Measurements from ENCODE around the gene MEPCE. TPM values are rescaled to one million over a fixed set of nuclear protein-coding genes. Genes with fewer than 3 reads are reported as not detected.
A peak's percentile ranks its signal among the peaks of the same experiment; 100 is the strongest.

Gene MEPCE
- total and polyA plus RNA-seq, 9 of the 15 experiments (the other 6 are each of a cell fraction or from before 2014, with no cell fraction given), result 10.9 to 76.3 (median 44.1) TPM

- TF ChIP-seq DNMT1 (IDR thresholded peaks at IDR 0.05) (no peak), USF2 (CRISPR knock-in tag; IDR thresholded peaks at IDR 0.05) (no peak), ZBTB34 (CRISPR knock-in tag; IDR thresholded peaks at IDR 0.05) (no peak), YBX1 (IDR thresholded peaks at IDR 0.05) (no peak), OTX1 (CRISPR knock-in tag; IDR thresholded peaks at IDR 0.05) (0 out of 2 replicates have a peak, but pooled peaks have one; percentile 29), KLF6 (CRISPR knock-in tag; IDR thresholded peaks at IDR 0.05; ENCODE audit: borderline replicate concordance) (no peak), ZNF592 (IDR thresholded peaks at IDR 0.05) (peak; percentile 84), TAF9B (IDR thresholded peaks at IDR 0.05; ENCODE audit: partially characterized antibody) (no peak), RUNX1 (IDR thresholded peaks at IDR 0.05; ENCODE audit: low read depth) (no peak), ZNF740 (CRISPR knock-in tag; IDR thresholded peaks at IDR 0.05) (no peak), ZNF740 (tag; IDR thresholded peaks at IDR 0.05) (no peak), TAF15 (IDR thresholded peaks at IDR 0.05; ENCODE audit: low read depth, low read length) (0 out of 2 replicates have a peak, but pooled peaks have one; percentile 36), ZNF197 (CRISPR knock-in tag; IDR thresholded peaks at IDR 0.05; ENCODE audit: low read depth) (no peak), MAZ (CRISPR knock-in tag; conservative IDR thresholded peaks at IDR 0.05 in 1 of 2, IDR thresholded peaks at IDR 0.05 in 1 of 2) (no peak; a peak in 1 of 4 replicates), ZNF431 (CRISPR knock-in tag; IDR thresholded peaks at IDR 0.05) (peak; percentile 77; the same call in 1 of the 2 replicates), NR2C1 (IDR thresholded peaks at IDR 0.05) (no peak), NR2C1 (tag; IDR thresholded peaks at IDR 0.05) (no peak), ZNF354B (CRISPR knock-in tag; IDR thresholded peaks at IDR 0.05) (no peak), HMGN3 (IDR thresholded peaks at IDR 0.05; ENCODE audit: borderline replicate concordance, extremely low read depth, insufficient read length, low read depth, low read length) (no peak)
These were observed 6.0 kb downstream of the MEPCE start (continued) for GRCh38 chr7:100435401-100436304.
